Endometrium (tissue), 2 donors: ENCODE results near the gene SPRED2.

Experiments
- FAIRE-seq: peaks from 2 replicates; lab custom pipeline; 2012; peaks lifted over from hg19 to GRCh38; lab: Jason Lieb, UNC
- donor health status: control.
- donor health status: control.

SPRED2 gene

DNA sequence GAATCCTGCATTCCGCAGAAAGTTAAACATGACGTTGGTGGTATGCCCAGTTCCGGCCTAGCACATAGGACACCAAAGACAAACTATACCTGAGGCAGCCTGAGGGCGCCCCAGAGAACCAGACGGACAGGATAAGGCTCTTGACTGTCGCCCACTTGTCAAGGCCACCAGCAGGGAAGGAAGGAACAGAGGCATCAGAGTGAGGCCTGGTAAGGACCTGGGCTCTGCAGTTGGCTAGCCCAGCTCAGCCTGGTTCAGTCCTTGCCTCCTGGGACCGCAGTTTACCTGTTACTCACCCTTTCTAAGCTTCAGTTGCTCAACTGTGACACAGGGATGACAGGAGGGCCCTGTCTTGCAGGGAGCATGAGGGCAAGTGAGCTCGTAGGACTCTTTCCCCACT, 122.7 kb downstream of the SPRED2 start:
- no peak for FAIRE-seq

DNA sequence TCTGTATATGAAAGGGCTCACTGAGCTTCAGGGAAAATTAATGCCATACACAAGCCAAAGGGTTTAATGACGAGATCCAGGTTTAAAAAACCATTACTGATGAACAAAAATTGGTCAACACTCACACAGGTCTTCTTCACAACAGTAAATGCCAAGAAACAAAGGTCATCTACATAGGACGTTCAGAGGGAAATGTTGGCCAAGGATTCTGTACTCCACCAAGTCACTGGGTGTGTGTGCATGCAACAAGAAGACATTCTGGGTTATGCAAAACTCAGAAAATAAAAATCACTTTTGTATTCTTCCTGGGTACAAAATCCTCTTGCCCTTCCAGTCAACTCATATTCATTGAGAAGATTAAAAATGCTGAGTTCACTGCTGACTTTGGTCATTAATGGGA, 126.5 kb downstream of the SPRED2 start:
- no peak for FAIRE-seq

DNA sequence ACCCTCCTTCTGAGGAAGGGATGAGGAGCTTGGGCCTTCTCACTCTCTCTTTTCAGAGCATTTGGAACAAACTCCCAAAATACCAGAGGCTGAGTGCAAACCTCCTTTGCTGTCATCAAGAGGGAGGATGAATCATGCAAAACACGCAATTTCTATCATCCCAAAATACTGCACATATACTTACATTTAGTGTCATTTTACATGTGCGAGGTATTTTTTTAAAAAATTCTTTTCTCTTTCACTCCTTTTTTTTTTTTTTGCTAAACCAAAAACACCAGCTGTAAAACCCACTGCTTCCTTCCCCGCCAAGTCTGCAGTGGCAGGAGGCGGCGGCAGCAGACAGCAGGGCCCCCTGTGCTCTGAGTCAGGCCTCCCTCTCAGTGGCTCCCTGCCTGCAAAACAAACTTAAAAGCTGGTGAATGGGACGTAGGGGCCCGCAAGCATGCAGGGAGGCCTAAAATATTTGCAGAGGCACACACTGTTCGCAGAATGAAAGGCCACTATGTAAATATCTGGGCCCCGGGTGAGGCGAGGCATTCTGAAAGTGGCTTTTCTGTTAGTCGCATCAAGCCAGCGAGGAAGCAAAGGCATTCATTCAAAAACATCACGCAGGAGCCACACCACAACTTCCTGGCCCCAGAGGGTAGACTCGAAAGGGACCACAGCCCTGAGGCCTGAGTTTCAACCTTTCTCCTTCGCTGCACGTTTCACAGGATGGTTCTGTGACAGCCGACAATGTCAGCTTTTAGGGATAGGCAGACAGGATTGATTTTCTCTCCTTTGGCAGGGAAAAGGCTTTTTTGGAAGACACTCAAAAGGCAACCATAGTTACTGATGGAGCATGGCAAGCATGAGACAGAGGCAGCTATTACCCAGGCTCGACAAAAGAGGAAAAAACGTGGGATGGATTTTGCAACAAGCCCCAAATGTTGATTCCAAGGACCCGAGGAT, 131.4 kb downstream of the SPRED2 start:
- FAIRE-seq = no peak

DNA sequence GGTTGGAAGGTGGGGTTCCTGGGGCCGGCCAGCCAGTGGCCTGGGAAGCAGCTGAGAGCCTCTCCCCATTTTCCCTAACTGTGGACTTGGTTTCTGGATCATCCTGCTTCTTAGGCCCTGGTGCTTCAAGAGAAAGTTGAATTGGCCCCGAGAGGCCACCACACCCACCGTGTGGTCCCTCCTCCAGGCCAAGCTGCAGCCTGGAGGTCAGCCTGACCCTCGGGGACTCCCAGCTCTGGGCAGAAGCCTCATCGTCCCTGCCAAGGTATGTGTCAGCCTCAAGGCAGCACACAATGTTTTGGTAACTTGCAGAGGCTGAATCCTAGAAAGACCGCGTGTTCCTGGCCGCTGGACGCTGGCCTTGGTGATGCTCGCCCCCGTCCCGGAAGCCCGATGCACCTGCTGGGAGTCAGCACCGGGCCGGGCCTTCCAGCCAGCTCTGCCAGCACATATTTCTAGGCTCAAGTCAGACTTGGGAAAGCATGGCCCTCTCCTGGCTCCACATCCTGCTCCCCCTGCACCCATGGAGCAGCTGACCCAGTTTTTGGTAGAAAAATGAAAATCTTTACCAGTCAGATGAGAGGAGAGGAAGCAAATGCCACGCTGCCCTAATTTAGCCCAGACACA, 132.2 kb downstream of the SPRED2 start:
- no peak for FAIRE-seq

DNA sequence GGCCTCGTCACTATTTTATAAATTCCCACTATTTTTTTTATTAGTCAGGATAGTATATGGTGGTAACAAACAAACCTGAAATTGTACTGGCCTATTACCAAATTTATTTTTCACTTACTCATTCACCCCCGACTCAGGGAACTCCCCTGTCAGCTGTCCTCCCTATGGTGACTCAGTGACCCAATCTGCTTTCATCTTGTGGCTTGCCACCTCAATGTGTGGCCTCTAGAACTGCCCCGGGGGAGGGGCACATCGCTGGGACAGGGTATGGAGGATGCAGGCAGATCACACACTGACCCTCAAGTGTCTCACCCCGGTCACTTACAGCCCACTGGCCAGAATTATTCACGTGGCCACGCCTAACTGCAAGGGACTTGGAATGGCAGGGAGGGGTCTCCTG, 133.2 kb downstream of the SPRED2 start:
- FAIRE-seq = no peak

DNA sequence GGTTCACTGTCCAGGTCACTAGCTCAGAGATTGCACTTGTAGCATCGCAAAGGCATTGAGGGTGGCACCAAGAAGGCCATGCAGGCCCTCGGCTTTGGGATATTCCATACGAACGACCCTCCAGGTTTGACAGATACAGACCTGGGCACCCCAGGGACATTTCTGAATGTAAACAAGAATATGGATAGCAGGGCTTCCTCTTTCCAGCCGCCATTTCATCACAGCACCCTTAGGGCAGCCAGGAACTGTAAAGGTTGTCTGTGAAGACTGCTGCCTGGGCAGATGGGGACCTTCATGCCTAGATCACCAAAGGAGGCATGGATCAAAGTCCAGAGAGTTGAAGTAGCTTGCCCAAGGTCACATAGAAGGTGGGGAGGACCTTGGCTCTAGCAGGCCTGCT, 134.3 kb downstream of the SPRED2 start:
- FAIRE-seq = no peak

DNA sequence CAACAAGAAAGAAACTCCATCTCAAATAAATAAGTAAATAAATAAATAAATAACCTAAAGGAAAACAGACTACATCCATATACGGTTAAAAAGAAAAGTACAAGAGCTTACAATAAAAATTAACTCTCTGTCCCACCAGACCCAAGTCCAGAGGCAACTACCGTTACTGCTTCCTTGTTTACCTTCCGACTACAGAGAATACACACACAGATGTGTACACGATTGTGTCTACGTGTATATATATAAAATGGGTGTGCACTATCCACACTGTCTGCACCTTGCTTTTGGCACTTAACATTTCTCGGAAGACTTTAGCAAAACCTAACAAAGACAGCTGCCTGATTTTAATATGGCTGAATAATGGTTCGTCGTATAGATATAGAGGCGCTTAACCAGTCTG, 134.9 kb downstream of the SPRED2 start:
- no peak for FAIRE-seq

DNA sequence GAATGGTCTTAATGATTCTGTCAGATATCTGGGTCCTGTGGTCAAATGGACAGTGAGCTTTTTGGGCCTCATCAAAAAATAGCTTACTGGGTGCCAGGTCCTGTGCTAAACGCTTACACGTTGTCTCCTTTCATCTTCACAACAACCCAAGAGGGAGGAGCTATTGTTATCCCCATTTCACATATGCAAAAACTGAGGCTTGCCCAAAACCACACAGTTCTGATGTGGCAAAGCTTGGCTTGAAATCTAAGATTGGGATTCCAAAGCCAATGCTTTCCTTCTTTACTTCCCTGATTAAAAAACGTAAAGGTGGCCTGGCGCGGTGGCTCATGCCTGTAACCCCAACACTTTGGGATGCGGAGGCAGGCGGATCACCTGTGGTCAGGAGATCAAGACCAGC, 135.4 kb downstream of the SPRED2 start:
- FAIRE-seq = no peak

DNA sequence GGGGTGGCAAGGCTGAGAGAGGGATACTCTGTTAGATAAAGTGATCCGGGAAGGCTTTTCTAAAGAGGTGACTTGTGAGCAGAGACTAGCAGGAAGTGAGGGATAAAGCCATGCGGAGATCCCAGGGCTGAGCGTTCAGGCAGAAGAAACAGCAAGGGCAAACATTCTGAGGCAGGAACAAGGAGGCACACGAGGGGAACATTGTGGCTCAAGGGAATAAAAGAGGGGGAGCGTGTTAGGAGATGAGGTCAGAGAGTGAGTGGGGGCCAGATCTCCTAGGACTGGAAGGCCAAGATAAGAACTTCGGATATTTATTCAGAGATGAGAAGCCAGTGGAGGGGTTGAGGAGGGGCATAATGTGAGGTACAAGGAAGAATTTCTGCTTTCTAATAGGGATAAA, 137.7 kb downstream of the SPRED2 start:
- no peak for FAIRE-seq

DNA sequence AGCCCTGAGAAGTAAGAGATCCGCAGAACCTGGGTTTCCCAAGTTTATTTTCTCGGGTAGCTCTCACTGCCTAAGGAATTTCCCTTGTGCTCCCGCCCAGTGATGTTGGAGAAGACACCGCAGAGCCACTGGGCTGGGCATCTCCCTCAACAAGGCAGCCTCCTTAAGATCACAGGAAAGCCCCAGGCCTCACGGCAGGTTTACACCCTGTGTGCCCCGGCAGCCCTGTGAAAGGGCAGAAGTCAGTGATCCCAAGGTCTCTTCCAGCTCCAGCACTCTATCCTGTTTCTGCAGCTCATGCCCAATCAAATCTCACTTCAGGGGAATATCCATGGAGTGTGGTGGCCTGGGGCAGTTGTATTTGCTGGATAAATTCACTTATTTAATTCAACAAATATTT, 138.3 kb downstream of the SPRED2 start:
- no peak for FAIRE-seq

DNA sequence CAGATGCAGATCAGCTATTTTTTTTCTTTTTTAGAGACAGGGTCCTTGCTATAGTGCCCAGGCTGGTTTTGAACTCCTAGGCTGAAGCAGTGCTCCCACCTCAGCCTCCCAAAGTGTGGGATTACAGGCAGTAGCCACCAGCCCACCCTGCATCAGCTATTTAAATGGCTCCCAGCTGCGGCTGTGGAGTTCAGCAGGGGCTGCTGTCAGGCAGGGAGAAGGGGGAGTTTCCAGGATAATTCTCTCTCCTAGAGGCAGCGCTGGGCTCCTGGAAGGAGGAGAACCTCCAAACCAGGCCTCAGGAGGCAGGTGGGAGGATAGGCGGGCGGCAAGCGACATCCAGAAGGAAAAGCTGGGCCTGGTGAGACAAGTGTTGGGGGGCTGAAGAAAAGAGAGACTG, 139.0 kb downstream of the SPRED2 start:
- no peak for FAIRE-seq

DNA sequence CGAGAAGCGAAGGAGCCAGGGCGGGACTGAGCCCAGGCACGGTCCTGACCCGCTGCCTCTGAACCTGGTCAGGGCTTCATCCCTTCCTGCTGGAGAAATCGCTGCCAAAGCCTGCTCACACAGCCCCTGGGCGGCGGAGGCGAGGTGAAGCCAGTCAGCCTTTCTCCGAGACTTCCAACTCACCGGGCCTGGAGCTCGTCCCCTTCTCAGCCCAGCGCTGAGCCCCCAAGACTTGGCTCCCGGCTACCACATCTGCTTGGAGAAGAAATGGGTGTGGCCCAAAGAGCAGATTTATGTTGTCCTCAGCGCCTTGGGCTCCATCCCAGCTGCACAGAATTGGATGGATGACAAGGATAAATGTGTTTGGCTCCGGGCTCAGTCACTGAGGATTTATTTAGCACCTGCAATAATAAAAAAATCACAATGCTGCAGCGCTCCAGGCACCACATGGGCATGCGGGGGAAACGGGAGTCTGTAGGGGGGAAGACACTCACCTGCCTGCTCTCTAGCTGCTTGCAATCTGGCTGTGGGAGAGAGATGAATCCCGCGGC, 139.9 kb downstream of the SPRED2 start:
- no peak for FAIRE-seq

DNA sequence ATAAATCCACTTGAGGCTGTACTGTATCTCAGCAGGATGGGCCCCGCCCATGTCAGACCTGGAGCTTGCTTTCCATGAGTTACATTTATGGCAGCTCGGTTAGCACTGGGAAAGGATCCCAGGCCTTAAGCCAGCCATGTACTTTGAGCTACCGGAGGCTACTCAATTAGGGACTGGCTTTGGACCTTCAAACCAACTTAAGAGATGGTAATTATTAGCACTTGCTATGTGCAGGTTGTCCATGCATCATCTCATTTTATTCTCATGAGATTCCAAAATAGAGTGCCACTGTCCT, 140.3 kb downstream of the SPRED2 start:
- no peak for FAIRE-seq

DNA sequence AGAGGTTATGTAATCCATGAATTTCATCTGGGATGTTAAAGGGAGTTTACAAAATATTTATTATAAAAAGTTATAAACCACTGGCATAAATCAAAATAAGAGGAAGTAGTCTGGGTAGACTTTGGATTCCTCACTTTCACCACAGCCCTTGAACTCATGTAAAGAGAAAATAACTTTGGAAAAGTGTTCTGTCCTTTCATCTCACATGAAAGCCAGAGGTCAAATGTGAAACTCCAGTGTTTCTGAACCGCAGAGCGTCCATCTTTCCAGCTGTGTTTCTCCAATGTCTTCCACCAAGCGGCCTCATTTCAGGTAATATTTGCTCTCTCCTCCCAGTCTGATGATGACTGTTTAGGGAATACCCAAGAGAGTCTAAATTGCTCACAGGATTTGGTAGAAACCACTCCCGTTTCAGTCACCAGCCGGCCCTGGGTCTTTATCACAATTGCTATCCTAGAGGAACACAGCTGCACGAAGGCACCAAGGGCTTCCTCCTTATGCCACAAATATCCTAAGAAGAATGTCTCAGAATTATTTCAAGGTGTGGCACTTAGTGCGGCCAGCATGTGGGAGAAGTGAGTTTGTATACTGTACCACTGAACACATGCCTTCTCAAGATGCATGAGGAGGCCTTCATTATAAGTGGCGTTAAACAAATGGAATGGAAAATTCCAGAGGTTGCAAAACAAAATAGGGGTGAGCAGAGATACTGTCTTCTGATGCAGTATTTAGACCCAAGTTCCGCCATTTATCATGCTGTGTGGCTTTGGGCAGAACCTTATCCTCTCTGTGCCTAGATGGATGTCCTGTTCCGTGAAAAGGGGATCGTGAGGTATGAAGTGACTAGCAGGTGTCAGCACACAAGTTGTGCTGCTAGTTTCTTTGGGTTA, 140.9 kb downstream of the SPRED2 start:
- no peak for FAIRE-seq

DNA sequence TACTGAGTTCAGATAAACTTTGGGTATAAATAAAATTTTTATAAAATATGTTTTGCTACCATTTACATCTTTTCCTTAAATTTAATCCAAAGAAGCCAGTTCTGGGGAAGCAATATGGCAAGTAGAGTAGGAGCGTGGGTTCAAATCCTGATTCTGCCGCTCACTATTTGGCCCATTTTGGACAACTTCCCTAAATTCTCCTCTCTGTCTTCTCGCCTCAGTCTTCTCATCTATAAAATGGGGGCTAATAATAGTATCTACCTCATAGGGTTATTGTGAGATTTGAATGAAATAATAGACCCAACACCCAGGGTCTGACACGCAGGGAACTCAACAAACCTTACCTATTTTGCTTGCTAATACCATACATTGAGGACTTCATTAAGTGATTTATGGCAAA, 145.0 kb downstream of the SPRED2 start:
- no peak for FAIRE-seq

DNA sequence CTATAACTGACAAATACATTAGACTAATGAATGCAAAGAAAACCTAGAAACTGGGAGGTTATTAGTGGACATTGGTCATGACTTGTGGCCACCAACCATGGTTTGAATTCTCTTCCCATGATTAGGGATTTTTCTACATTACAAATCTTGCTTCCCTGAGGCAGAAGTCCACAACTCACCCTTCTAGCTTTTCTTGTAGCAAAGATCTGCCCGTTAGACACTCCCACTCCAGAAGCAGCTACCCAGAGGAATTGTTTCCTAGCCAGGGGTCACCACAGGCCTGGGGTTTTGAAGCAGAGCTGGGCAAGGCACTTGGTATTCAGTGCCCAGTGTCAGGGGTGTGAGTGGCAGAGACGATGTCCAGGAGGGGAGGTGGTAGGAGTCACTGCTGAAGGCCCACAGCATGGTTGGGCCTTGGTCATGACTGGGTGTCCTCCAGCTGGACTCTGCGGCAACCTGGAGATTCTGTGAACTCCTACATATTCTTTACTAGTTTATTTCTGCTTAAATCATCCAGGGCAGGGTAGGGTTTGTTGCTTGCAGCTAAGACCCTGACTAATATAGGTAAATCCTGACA, 149.8 kb downstream of the SPRED2 start:
- FAIRE-seq = no peak

DNA sequence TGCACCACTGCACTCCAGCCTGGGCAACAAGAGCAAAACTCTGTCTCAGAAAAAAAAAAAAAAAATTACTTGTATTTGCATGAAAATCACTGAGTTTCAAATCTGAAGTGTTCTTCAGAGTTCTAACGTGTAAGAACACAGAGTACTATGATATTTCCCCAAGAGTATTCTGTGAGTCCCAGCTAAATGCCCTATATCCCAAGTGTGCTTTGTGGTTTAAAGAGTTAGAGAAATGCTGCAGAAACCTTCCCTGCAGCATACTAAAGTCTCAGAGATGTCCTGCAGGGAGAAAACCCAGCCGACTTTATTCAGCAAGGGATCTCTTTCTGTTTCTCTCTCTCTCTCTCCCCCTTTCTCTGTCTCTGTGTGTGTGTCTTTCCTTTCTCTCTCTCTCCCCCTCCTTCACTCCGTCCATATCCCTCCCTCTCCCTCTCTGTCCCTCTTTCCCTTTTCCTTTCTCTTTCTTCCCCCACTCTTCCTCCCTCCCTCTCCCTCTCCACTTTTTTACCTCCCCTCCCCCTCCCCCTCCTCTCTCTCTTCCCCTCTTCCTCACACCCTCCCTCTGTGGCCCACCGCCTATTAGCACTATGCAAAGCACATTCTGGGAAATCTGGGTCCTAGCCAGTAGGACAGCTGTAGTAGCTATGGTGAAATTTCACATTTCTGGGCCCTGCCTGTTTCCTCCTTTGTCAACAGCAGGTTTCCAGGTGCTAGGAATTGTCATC, 150.6 kb downstream of the SPRED2 start:
- FAIRE-seq = no peak

DNA sequence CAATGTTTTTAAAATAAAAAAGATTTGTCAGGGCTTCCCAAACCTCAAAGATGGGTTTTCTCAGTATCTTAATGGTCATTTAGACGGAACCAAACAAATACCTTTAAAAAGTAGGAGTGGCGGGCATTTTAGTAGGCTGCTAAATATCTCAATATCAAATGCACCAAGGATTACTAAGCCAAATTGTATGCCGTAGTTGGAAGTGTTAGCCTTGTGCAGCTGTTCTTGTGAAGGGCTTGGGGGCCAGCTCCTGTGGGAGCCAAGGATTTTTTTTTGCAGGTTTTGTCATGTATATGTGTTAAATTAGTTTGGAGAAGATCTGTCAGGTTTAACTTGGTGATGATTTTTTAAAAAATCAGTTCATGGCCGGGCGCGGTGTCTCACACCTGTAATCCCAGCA, 152.6 kb downstream of the SPRED2 start:
- no peak for FAIRE-seq

DNA sequence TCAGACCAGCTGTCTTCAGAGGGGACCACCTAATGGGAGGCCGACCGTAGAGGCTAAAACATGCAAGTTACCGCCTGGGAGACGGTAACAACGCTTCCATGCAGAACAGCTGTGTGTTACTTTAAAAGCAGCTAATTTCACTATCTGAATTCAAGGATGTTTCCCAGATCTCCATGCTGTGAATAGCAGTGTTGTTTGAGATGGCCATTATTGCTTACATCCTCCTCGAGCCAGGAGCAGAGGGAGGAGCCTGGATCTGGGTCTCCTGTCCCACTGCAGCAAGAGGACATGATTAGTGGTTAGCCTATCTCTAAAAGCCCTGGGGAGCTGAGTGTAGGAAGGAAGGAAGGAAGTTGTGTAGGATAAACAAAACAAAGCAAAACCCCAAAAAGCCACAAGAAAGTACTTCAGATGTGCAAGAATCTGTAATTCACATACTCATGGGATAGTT, 153.8 kb downstream of the SPRED2 start:
- FAIRE-seq = no peak

DNA sequence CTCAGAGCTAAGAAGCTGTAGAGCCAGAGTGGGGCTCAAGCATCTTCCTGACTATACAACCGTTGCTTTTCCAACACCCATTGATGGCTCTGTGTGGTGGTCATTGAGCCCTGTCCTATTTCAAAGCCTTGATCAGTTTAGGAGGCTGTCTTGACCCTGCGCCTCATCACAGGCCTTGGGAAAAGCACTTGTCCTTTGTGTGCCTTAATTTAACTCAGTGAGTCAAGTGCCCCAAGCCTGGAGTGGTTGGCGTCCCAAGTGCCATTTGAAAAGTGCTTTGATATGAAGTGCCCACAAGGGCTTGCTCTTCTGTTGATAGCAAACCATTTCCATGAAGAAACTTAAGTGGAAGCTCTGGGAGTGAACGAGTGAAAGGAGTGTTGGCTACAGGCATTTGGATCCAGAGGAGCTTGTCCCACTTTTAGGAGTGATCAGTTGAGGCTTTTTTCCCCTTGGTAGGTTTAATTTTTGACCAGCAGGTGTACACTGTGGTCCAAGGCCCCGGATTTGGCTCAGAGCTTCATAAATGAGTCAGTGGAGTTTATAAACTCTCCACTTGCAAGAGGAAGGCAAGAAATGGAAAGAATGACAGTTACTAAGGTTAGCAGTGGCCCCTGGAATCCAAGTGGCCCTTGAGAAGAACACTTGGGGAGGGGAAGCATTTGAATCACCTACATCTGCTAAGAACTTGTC, 154.5 kb downstream of the SPRED2 start:
- FAIRE-seq = no peak

DNA sequence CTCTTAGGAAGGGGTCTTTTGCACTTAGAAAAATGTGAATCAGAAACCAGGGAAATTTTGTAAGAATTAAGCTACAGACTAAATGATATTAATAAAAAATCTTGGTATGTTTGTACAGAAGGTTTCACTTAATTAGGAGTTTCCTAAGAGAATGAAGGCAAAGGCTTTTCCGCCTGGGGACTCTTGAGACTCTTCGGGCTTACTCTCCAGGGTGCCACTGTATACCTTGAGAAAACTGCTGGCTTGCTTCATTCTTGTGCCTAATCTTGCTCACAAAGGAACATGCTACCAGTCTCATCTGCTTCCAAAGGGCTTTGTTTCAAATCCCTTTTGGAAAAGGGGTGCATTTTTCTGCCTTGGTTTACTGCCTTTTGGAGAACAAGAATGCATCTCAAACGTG, 155.3 kb downstream of the SPRED2 start:
- no peak for FAIRE-seq
